CD4-positive, alpha-beta T cell (primary cell): ENCODE results near the gene KCNJ10. TPM values are rescaled to one million over a fixed set of nuclear protein-coding genes. Genes with fewer than 3 reads are reported as not detected.
A peak's percentile ranks its signal among the peaks of the same experiment; 100 is the strongest.

ENCODE experiments used
- ATAC-seq: fragments of 200-7000 bp; cut with Tn5 transposase; one replicate; pipeline ENCODE4 v1.10.0; 2022; ENCODE audit warnings: mild to moderate bottlenecking; ENCODE audit not compliant: poor library complexity
- CTCF ChIA-PET: fragments of 350-600 bp; sonication (Branson Sonifier 250); formaldehyde crosslinking; loops from one replicate; lab custom pipeline; 2021; ENCODE audit warnings: antibody characterized with exemption, inconsistent platforms; lab: Charles Lee
- POLR2A ChIA-PET: fragments of 350-600 bp; sonication (Branson Sonifier 250); formaldehyde crosslinking; loops from one replicate; lab custom pipeline; 2021; ENCODE audit warnings: antibody characterized with exemption, inconsistent platforms; lab: Charles Lee
- DNase-seq, 14 experiments: peaks; one replicate each; pipeline ENCODE4 v3.0.0-alpha.2; 2013 to 2020; ENCODE audit warnings: mixed read lengths in 2 of 14
- H3K27ac ChIP-seq, 2 donors: one replicate each; pipeline versions ENCODE4 v1.5.1 to v1.7.0; 2013; ENCODE audit warnings: low read length in 2 of 2, low read depth in 1 of 2, mild to moderate bottlenecking in 1 of 2
- H3K27me3 ChIP-seq, 2 experiments: 1 replicate in 1 of 2; 2 replicates in 1 of 2; pipeline versions ENCODE4 v1.6.1 to v1.7.0; 2013; ENCODE audit warnings: low read length in 2 of 2, control low read depth in 1 of 2, mild to moderate bottlenecking in 1 of 2, moderate library complexity in 1 of 2; ENCODE audit not compliant: insufficient read depth in 2 of 2, control insufficient read depth in 1 of 2
- H3K36me3 ChIP-seq: one replicate; pipeline ENCODE4 v1.6.1; 2013; ENCODE audit warnings: low read length, control low read depth; ENCODE audit not compliant: insufficient read depth
- H3K4me1 ChIP-seq: one replicate; pipeline ENCODE4 v1.6.1; 2013; ENCODE audit warnings: low read length, control low read depth; ENCODE audit not compliant: insufficient read depth
- H3K4me3 ChIP-seq: one replicate; pipeline ENCODE4 v1.5.1; 2013; ENCODE audit warnings: mild to moderate bottlenecking, low read length, moderate library complexity
- H3K9me3 ChIP-seq, 2 experiments: 1 replicate in 1 of 2; 2 replicates in 1 of 2; pipeline versions ENCODE4 v1.6.1 to v1.7.0; 2013; ENCODE audit warnings: low read length in 2 of 2, mild to moderate bottlenecking in 2 of 2, control low read depth in 1 of 2, moderate library complexity in 1 of 2; ENCODE audit not compliant: control insufficient read depth in 1 of 2, insufficient read depth in 1 of 2
- H3K27ac Mint-ChIP-seq: one replicate; pipeline ENCODE4 v1.8.0; 2020; ENCODE audit warnings: mixed read lengths
- H3K27me3 Mint-ChIP-seq: one replicate; pipeline ENCODE4 v1.8.0; 2021; ENCODE audit warnings: mixed read lengths
- H3K36me3 Mint-ChIP-seq: one replicate; pipeline ENCODE4 v1.8.0; 2021; ENCODE audit warnings: low read depth, mixed read lengths
- H3K4me1 Mint-ChIP-seq: one replicate; pipeline ENCODE4 v1.8.0; 2021; ENCODE audit warnings: low read depth, mixed read lengths
- H3K4me3 Mint-ChIP-seq: one replicate; pipeline ENCODE4 v1.8.0; 2020; ENCODE audit warnings: mild to moderate bottlenecking, mixed read lengths
- H3K9me3 Mint-ChIP-seq: one replicate; pipeline ENCODE4 v1.8.0; 2020; ENCODE audit warnings: mixed read lengths
- intact Hi-C, 2 experiments: fragments of 100-400 bp; cut with DNase I in 1 of 2; cut with micrococcal nuclease in 1 of 2; formaldehyde crosslinking; loops; one replicate each; pipeline versions ENCODE4 v1.15.1 to v1.9.0; 2023 to 2025; cut with DNase I, micrococcal nuclease
- total RNA-seq, 174 experiments: library from RNA in 2 of 174; stranded (reverse) in 2 of 174; gene quantifications; one replicate each; pipeline ENCODE4 v1.2.3 and lab custom pipeline; 2021 to 2026
- TF ChIP-seq, protein P1 (sequence below): fragments of 200-600 bp; IDR thresholded peaks from one replicate; pipeline ENCODE4 v1.8.0; 2022; ENCODE audit warnings: antibody characterized with exemption, mild to moderate bottlenecking

KCNJ10 gene
- total RNA-seq, 2 experiments from 2014 or later: not detected

DNA sequence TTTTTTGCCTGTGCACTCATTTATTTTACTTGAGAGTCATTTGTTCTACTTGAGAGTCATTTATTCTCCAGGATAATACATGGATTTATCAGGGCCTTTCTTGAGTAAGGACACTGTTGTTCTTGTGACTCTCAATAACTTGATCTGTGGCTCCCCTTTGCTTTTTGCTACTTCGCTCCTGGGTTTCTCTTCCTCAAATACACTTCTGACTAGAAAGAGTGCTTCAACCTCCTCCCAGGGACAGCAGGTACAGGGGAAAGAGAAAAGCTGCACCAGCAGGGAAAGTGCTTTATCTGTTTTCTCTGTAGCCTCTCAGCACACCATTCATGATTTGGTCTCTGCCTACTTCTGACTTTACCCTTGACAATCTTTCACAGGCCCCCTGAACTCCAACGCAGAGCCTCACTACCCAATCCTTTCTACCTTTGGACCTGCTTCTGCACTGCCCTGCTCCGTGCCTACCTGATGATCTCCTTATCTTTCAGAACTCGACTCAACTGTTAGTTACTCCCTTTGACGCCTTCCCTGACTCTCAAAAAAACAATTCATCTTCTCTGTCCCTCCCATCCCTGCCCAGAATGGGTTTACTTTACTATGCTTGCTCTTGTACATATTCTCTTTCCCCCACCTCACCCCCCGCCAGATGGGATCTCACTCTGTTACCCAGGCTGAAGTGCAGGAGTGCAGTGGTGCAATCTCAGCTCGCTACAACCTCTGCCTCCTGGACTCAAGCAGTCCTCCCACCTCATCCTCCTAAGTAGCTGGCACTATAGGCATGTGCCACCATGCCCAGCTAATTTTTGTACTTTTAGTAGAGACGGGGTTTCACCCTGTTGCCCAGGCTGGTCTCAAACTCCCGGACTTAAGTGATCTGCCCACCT is 22.6 kb downstream of the KCNJ10 start:
- Mint-ChIP-seq H3K27ac (no peak overlapping the region), H3K9me3 (no peaks in the 10 kb centered on the region), H3K27me3 (peaks cover 36% of the 10 kb centered on the region), H3K4me3 (peak overlapping the region; percentile 75), H3K4me1 (peaks cover 11% of the 10 kb centered on the region), H3K36me3 (no peaks in the 10 kb centered on the region)
- no peak overlapping the region for H3K27ac ChIP-seq
- peaks cover 0 to 3% of the 10 kb centered on the region in 2 experiments for H3K27me3 ChIP-seq
- H3K9me3 ChIP-seq: no peaks in the 10 kb centered on the region
- H3K4me1 ChIP-seq: peaks cover 10% of the 10 kb centered on the region
- TF ChIP-seq, protein P1, sequence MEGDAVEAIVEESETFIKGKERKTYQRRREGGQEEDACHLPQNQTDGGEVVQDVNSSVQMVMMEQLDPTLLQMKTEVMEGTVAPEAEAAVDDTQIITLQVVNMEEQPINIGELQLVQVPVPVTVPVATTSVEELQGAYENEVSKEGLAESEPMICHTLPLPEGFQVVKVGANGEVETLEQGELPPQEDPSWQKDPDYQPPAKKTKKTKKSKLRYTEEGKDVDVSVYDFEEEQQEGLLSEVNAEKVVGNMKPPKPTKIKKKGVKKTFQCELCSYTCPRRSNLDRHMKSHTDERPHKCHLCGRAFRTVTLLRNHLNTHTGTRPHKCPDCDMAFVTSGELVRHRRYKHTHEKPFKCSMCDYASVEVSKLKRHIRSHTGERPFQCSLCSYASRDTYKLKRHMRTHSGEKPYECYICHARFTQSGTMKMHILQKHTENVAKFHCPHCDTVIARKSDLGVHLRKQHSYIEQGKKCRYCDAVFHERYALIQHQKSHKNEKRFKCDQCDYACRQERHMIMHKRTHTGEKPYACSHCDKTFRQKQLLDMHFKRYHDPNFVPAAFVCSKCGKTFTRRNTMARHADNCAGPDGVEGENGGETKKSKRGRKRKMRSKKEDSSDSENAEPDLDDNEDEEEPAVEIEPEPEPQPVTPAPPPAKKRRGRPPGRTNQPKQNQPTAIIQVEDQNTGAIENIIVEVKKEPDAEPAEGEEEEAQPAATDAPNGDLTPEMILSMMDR: no peak
- POLR2A ChIA-PET: interaction anchor here (1.0 to 1.7 kb wide), 5 partner anchors 15 to 214 kb away, joined by 3 to 5 read pairs (median 4); partner anchors contain the start of gene PIGM
- no peaks in the 10 kb centered on the region for H3K36me3 ChIP-seq
- DNase-seq (no peak), ATAC-seq (no peak)
- peak overlapping the region; percentile 34 for H3K4me3 ChIP-seq
- CTCF ChIA-PET: interaction anchor here (0.9 to 2.7 kb wide), 6 partner anchors 12 to 39 kb away, joined by 3 to 21 read pairs (median 5); partner anchors contain the start of genes KCNJ10 and PIGM
- intact Hi-C loops: loop anchor here in 1 of 2 experiments (2.0 kb wide), 1 partner anchor 37 kb away; no protein-coding TSS in a partner anchor

DNA sequence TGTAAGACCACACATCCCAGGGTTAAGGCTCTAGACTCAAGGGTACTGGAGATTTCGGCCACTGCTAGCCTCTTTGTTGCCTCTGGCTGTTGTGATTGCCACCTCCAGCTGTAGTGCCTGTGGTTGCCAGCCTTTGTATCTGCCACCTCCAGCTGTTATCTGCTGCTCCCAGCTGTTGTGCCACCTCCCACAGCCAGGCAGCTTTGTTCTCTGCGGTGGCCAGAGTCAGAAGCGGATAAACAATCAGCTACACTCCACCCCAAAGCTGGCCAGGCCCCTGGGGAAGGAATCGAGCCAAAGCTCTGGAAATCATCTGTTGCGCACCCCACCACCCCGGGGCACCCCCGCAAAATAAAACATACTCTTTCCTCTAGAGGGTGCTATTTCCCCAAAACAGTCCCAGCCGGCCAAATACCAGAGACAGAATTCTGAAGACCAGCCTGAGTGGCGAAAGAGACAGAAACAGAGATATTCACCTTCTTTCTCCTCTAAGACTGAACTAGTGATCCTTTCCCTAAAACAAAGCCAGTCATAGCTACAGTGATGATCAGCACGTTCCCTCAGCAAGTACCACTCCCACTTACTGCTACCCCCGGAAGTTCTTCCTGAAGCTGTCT is 23.4 kb downstream of the KCNJ10 start:
- Histone ChIP-seq H3K27me3 (peaks cover 0 to 2% of the 10 kb centered on the region in 2 experiments), H3K27ac (no peak overlapping the region), H3K9me3 (no peaks in the 10 kb centered on the region), H3K4me1 (peaks cover 10% of the 10 kb centered on the region), H3K4me3 (peak overlapping the region; percentile 34), H3K36me3 (no peaks in the 10 kb centered on the region)
- H3K27me3 Mint-ChIP-seq: peaks cover 28% of the 10 kb centered on the region
- ChIA-PET CTCF (interaction anchor here (0.7 to 2.7 kb wide), 9 partner anchors 9 to 40 kb away, joined by 3 to 21 read pairs (median 5); partner anchors contain the start of genes KCNJ10 and PIGM), POLR2A (interaction anchor here (0.6 to 1.7 kb wide), 6 partner anchors 14 to 215 kb away, joined by 3 to 5 read pairs (median 4); partner anchors contain the start of gene PIGM)
- no peak overlapping the region for H3K27ac Mint-ChIP-seq
- no peaks in the 10 kb centered on the region for H3K36me3 Mint-ChIP-seq
- peaks cover 11% of the 10 kb centered on the region for H3K4me1 Mint-ChIP-seq
- intact Hi-C loops: loop anchor here (1.0 to 2.0 kb wide), 2 partner anchors 38 to 39 kb away; no protein-coding TSS in a partner anchor
- peak in 8 of 14 experiments; percentile 12 to 69 (median 34) for DNase-seq
- TF ChIP-seq, protein P1: peak; percentile 70
- peak overlapping the region; percentile 75 for H3K4me3 Mint-ChIP-seq
- ATAC-seq: peak; percentile 80
- H3K9me3 Mint-ChIP-seq: no peaks in the 10 kb centered on the region

DNA sequence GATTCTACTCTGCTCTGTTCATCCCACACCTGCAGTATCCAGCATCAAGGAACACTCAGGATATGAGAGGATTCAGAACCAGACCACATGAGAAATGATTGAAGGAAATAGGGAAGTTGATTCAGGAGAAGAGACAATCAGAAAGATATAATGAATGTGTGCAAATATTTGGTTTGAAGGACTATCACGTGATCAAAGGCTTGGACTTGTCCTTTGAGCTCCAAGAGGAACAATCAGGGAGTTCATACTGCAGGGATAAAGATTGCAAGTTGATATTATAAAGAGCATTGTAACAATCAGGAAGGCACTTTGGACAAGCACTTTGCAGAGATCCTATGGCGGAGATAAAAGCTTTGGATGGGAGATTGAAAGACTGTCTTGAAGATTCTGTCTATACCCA is 24.3 kb downstream of the KCNJ10 start:
- Histone ChIP-seq H3K4me1 (peaks cover 10% of the 10 kb centered on the region), H3K4me3 (no peak overlapping the region), H3K9me3 (no peaks in the 10 kb centered on the region), H3K27ac (no peak overlapping the region), H3K27me3 (peaks cover 0 to 2% of the 10 kb centered on the region in 2 experiments), H3K36me3 (no peaks in the 10 kb centered on the region)
- Mint-ChIP-seq H3K4me1 (peaks cover 11% of the 10 kb centered on the region), H3K9me3 (no peaks in the 10 kb centered on the region), H3K4me3 (no peak overlapping the region), H3K27ac (no peak overlapping the region), H3K27me3 (peaks cover 28% of the 10 kb centered on the region), H3K36me3 (no peaks in the 10 kb centered on the region)
- DNase-seq: no peak
- TF ChIP-seq, protein P1: no peak
- ChIA-PET CTCF (interaction anchor here (1.0 to 2.7 kb wide), 3 partner anchors 8 to 40 kb away, joined by 5 to 21 read pairs (median 12); no protein-coding TSS in a partner anchor), POLR2A (no interaction called here)
- ATAC-seq: no peak
- intact Hi-C loops: loop anchor here (1.0 to 2.0 kb wide), 2 partner anchors 39 to 40 kb away; no protein-coding TSS in a partner anchor
